NB4 (cell line): ENCODE results near the gene TPD52L1.

Experiments
- CTCF ChIP-seq: IDR thresholded peaks from one replicate; pipeline ENCODE4 v1.5.1; 2012; ENCODE audit warnings: low read depth, low read length
- MYC ChIP-seq: IDR thresholded peaks from 2 replicates; pipeline ENCODE4 v1.6.1; 2011; ENCODE audit warnings: low read depth, low read length
- TF ChIP-seq, protein P1 (sequence below): IDR thresholded peaks from 2 replicates; pipeline ENCODE4 v1.6.1; 2011; ENCODE audit warnings: low read depth, low read length

- TF ChIP-seq CTCF, result no peak
- TF ChIP-seq, protein P1, sequence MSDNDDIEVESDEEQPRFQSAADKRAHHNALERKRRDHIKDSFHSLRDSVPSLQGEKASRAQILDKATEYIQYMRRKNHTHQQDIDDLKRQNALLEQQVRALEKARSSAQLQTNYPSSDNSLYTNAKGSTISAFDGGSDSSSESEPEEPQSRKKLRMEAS, result no peak
- TF ChIP-seq MYC, result no peak
These were observed 153.2 kb downstream of the TPD52L1 start for GRCh38 chr6:125306756-125307149.
